Measurements from ENCODE around the gene KIF25.
"Not testable (repeated sequence)": the region's sequence is repeated elsewhere in the genome, so short reads cannot be mapped to it uniquely, and the experiment has no call there.

KIF25 gene

GRCh38 chr6:168073937-168074730 is 76.7 kb downstream of the KIF25 start:
- FAIRE-seq: no peak

- FAIRE-seq: no peak
These were observed 77.7 kb downstream of the KIF25 start for GRCh38 chr6:168075216-168075615.

DNA sequence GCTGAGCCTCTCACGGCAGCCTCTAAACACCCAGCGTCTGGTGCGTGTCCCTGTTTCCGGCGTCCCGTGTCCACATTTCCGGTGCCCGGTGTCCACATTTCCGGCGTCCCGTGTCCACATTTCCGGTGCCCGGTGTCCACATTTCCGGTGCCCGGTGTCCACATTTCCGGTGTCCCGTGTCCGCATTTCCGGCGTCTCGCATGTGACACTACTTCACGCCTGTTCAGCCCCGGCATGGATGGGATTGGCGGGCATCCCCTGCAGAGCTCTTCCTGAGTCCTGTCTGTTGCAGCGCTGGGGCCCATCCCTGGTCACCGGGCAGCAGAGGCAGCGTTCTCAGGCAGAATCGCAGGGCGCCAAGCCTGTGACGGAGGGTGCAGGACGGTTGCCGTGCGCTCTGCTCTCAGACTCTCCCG is 78.3 kb downstream of the KIF25 start:
- FAIRE-seq: no peak

DNA sequence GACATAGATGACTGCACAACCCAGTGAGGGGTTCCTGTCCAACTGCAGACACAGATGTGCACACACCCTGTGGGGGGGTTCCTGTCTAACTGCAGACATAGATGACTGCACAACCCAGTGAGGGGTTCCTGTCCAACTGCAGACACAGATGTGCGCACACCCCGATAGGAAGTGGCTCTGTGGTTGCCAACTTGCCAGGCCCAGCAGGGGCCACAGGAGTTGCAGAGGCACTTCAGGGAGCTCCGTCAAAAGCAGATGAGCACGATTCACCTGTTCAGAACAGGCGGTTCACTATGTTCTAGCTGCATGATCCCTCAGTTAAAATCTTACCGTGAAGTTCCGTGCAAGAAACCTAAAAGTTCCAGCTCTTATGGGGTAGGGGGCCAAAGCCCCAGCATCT is 79.9 kb downstream of the KIF25 start:
- FAIRE-seq: not testable (repeated sequence)

DNA sequence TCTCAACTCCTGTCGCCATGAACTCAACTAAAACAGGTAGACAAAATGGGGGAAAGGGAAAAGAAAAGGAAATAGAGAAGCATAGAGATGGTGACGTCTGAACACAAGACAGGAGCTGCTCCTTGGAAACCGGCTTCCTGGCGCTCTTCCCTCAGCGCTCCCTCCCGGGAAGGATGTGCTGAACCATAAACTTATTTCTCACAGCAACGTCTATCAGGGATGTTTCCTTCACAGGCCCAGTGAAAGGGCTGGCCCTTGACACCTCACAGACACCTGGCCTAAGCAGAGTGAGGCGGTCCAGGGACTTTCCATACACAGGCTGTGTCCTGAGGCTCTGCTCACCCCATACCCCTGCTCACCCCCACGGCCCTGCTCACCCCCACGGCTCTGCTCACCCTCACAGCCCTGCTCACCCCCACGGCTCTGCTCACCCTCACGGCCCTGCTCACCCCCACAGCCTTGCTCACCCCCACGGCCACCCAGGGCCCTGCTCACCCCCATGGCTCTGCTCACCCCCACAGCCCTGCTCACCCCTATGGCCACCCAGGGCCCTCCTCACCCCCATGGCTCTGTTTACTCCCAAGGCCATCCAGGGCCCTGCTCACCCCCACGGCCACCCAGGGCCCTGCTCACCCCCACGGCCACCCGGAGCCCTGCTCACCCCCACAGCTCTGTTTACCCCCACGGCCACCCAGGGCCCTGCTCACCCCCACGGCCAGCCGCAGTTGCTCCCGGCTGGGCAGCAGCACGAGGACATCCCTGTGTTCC is 80.9 kb downstream of the KIF25 start:
- FAIRE-seq: no peak

DNA sequence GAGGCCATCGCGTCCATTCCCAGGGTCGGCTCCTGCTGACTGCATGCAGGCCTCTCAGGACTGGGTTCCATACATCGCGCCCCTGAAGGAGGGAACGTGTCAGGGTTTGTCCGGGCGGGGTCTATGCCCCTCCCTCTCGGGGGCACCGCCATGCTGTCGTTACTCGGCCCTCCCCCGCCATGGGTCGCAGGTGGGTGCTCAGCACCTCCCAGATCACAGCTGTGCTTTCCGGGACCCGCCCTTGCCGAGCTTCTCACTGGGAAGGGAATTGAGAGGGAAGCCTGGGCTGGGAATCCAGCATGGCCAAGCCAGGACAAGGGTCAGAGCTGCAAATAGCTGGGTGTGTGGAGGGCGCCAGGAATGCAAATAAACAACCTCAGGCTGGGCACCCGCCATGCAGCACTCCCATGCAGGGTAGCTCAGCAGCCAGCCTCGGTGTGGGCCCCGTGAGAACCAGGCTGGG is 81.5 kb downstream of the KIF25 start, which contains the start of gene FRMD1:
Gene FRMD1 (minus strand): TSS at position 270 of the 463 bp plus-strand sequence. CDS start 118 bp downstream, at position 152.
- no peak for FAIRE-seq

GRCh38 chr6:168080393-168081077 is 83.1 kb downstream of the KIF25 start:
- no peak for FAIRE-seq

DNA sequence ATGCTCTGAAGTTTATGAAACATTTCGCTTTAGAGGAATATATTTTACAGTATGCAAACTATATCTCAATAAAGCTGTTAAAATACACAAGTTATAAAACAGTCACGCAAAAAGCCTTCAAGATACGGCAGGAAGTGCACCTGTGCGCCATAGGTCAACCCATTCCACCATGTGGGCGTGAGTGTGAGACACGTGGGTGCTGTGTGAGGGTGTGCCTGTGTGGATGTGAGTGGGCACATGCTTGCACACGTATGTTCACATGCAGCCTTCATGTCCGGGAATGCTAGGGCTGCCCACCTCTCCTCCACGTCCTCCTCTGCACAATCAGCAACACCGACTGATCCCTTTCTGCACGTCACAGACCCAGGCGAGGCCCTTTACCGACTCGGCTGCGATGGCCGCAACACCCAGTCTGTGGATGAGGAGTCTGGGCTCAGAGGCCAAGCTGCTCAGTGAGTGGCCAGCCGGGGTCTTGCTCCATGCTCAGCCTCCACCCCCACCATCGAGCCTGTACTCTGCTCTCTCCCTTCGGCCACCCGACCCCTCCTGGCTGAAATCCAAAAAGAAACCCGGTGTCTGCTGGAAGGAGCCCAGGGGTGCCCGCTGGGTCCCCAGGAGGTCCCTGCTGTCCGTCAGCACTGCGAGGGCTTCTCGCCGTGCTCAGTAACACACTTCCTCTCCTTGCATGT is 84.5 kb downstream of the KIF25 start:
- no peak for FAIRE-seq

DNA sequence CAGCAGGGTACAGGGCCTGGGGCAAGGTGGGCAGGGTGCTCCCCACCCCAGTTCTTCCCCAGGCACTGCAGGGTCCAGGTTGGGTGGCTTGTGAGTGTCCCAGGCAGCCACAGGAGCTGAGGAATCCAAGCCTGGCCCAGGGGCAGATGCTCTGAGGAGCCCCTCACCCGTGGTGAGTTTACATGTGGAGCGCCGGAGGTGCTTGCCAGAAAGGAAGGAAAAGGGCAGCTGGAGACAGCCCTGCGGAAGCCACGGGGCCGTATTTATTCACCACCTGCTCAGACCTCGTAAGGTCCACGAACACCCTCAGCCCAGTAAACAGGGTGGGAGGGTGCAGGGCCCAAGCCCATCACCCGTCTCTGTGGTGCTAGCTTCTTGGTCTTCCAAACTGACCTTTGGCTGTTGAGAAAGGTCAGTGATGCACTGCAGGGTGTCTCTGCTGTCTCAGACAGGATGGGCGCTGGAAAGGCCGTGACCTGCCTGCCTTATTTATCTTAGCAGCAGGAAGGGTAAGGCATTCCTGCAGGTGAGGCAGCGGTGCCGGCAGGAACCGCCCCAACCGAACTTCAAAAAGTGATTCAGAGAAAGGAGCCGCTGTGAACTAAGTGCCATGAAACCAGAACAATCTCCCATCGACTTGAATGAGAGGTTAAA is 85.5 kb downstream of the KIF25 start:
- no peak for FAIRE-seq

DNA sequence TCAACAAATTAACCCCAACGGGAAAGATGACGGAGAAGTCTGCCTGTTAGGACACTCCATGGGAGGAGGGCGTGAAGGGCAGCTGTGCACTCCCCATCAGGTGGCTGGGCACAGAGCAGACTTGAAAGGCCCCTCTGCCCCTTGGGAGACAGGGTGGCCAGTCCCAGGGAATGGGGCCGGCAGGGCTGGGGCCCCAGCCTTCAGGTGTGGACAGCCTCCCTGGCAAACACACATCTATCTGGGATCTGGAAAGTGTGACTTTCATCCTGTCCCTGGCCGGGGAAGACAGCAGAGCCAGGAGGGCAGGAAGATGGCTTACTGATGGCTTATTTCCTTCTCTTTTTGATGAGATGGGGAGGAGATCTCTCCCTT is 86.0 kb downstream of the KIF25 start:
- FAIRE-seq: no peak

GRCh38 chr6:168084465-168085160 is 87.1 kb downstream of the KIF25 start:
- no peak for FAIRE-seq

- no peak for FAIRE-seq
These were observed 88.6 kb downstream of the KIF25 start for GRCh38 chr6:168086066-168086465.

DNA sequence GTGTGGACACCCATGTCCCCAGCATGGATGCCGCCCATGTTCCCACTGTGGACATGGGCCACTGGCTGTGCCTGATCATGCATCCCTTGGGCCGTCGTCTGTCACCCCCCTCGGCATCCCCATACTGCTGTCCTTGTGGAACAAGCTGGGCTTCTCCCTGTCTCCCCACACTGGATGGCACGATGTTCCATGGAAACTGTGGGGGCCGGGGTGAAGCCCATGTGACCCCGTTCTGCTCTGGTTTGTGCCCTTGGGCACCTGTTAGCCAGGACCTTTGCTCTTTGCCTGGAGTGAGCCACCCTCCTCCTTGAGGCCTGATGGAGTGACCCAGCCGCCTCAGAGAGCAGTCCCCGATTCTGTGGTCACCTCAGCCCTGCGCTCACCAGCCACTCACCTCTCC is 89.1 kb downstream of the KIF25 start:
- FAIRE-seq: no peak

DNA sequence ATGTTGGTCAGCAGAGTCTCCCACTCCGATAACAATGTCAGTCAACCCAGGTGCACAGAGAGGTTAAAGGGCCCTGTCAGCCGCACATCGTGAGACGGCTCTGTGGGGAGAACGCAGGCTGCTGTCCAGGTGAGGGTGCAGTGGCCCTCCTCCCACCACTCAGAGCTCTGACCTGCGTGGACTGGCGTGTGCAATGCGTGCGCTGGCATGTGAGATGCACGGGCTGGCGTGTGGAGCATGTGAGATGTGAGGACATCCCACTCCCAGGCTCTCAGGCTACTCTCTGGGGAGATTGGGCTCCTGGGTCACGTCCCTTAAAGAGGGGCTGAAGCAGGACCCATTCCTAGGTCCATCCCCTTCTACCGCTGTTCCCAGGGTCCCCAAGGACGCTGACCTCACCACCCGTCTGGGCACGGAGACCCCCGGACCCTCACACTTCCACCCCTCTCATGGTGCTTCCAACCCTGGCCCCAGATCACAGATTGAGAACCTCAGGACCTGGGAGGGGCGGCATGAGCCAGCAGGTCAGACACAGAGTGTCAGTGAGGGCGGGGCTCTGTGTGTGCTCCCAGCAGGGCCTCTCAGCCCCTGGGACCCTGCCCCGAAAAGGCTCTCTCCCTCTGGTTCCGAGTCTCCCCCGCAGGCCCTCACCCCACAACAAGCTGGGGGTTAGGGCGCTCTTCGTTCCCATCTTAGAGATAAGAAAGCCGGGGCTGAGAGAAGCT is 90.1 kb downstream of the KIF25 start:
- no peak for FAIRE-seq

- FAIRE-seq: no peak
These were observed 90.9 kb downstream of the KIF25 start for GRCh38 chr6:168088161-168089053.

DNA sequence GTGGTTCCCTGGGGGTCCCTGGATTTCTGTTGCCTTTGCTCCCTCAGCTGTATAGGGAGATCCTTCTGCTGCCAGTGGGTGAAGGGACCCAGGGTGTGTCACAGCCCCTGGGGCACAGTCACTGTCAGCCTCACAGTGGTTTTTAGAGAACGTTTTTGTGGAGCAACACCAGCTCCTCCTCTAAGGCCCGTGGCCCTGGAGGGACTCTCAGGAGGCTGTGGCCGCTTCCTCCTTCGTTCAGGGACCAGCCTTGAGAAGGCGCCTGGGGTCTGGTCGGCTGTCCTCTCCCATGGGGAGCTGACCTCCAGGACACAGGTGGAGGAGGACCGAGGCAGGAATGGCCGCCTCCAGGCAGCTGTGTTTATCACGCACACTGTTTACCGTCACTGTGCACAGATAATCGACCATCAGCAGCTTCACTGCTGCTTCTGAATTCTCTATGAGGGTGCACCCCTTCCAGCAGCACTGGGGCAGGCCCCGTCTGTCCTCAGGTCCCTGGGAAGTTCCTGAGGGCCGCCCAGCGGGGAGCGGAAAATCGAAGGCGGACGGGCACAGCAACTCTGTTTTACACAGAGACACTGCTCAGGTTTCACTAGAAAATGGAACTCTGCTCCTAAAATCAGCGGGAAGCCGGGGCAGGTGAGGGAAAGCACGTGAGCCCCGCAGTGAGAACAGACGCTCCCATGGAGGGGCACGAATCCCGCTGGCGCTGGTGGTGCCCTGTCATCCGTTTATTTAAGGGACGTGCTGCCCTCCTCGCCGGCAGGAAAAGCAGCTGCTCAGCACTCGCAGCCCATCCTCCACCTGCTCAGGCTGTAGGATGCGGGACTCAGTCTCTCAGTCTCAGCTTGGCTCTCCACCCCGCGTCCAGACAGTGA is 92.0 kb downstream of the KIF25 start:
- FAIRE-seq: no peak

DNA sequence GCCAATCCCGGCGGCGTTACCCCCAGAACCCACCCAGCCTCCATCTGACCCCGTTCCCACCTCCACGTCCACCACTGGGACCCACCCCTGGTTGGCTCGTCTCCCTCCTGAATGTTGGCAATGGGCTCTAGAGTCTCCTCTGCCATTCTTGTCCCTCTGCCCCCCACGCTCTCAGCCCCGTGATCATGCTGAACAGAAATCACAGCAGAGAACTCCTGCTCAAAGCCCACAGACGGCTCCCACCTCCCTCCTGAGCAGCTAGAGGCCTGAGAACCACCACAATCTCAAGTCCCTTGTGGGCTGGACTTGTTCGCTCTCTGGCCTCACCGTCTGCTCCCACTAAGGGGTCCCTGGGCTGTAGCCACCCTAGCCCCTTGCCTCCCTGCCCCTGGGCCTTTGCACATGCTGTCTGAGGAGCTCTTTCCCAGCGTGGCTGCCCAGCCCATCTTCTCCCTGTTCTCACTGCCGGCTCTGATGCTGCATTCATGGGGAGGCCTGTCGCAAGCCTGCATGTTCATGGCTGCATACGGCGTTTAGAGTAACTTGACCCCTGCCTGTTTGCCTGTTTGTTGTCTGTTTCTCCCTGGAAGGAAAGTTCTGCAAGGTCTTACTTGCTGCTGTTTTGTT is 92.7 kb downstream of the KIF25 start:
- FAIRE-seq: no peak

DNA sequence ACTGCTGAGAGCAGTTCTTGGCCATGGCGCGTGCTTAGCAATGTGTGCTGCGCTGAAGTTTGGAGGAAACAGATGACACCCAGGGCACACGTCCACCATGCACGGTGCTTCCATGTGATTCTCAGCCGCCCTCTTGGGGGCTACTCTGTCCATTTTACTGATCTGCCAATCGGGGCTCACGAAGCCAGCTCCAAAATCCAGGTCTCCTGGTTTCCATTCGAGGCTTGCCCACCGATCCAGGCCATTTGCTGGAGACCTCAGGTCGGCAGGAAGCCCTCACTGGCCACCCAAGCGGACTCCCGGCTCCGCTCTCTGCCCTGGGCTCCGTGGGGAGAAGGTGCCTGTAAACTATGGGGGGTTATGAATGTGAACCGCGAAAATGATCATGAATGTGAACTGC is 93.2 kb downstream of the KIF25 start:
- no peak for FAIRE-seq
